ENCODE data around the gene IL4I1.

DNA sequence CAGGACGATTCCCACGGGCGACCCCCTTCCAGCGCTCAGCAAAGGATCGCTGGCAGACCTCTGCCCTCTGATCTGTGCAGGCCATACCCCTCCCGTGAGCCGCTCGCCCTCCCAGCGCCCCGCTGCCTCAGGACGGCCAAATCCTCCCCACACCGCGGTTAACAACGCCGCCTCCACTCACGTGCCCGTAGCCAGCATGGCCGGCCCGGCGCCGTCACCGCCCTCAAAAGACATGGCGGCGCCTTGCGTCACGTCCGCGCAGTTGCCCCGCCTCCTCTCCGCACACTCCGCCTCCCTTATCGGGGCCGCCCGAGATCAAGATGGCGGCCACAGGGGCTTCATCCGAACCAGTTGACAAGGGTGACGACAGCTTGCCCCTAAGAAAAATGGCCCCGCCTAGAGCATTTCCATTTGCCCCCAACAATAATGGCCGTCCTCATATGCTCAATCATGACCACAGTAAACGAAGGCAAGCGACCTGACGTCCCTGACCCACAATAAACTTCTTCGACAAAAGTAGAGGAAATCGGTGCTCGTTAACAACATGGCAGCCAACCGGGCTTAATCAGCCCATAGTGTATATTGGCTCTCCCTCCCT lies 20.2 kb downstream of the IL4I1 start:
- TF ChIP-seq, protein P1, sequence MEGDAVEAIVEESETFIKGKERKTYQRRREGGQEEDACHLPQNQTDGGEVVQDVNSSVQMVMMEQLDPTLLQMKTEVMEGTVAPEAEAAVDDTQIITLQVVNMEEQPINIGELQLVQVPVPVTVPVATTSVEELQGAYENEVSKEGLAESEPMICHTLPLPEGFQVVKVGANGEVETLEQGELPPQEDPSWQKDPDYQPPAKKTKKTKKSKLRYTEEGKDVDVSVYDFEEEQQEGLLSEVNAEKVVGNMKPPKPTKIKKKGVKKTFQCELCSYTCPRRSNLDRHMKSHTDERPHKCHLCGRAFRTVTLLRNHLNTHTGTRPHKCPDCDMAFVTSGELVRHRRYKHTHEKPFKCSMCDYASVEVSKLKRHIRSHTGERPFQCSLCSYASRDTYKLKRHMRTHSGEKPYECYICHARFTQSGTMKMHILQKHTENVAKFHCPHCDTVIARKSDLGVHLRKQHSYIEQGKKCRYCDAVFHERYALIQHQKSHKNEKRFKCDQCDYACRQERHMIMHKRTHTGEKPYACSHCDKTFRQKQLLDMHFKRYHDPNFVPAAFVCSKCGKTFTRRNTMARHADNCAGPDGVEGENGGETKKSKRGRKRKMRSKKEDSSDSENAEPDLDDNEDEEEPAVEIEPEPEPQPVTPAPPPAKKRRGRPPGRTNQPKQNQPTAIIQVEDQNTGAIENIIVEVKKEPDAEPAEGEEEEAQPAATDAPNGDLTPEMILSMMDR (optimal IDR thresholded peaks at IDR 0.05 in 1 of 3, IDR thresholded peaks at IDR 0.05 in 1 of 3, conservative IDR thresholded peaks at IDR 0.05 in 1 of 3; ENCODE audit: extremely low read depth in 1 of 3, insufficient read depth in 2 of 3, low read length in 3 of 3), result no peak
- no peak for TF ChIP-seq EZH2 (IDR thresholded peaks at IDR 0.05; ENCODE audit: low read length)

Data from keratinocyte (primary cell).